Measurements from ENCODE around the gene CNPY1.

Gene CNPY1

GRCh38 chr7:155531681-155532080 lies 14.7 kb downstream of the CNPY1 start:
- H3K4me3 ChIP-seq (ENCODE audit: low read depth, low read length) = no peak overlapping the region
- DNase-seq (ENCODE audit: low read depth, low spot score) = no peak
- ChIA-PET POLR2A (no interaction called here), CTCF (interaction anchor here (1.0 kb wide), 1 partner anchor 67 kb away, joined by 3 read pairs; no protein-coding TSS in a partner anchor)
- no peak for TF ChIP-seq CTCF (IDR thresholded peaks at IDR 0.05; ENCODE audit: insufficient read depth, low read length, missing control alignments)

DNA sequence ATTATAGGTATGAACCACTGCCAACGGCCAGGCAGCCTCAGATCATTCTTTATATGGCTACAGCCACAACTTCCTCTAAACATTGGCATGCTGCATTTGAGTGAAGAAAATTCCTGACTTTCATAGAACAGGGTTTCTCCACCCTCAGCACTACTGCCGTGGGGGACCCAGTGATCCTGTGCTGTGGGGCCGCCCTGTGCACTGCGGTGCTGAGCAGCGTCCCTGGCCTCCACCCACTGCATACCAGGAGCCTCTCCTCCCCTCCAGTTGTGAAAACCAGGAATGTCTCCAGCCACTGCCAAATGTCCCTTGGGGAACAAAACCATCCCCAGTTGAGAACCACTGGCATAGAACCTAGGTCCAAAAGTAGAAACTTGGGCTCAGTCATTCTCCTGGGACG lies 15.8 kb downstream of the CNPY1 start:
- no peak overlapping the region for H3K4me3 ChIP-seq (ENCODE audit: low read depth, low read length)
- DNase-seq (ENCODE audit: low read depth, low spot score) = no peak
- no peak for TF ChIP-seq CTCF (IDR thresholded peaks at IDR 0.05; ENCODE audit: insufficient read depth, low read length, missing control alignments)
- CTCF ChIA-PET = interaction anchor here (1.0 kb wide), 1 partner anchor 68 kb away, joined by 3 read pairs; no protein-coding TSS in a partner anchor
- POLR2A ChIA-PET = no interaction called here

GRCh38 chr7:155529845-155530244 lies 16.5 kb downstream of the CNPY1 start:
- POLR2A ChIA-PET = no interaction called here
- DNase-seq (ENCODE audit: low read depth, low spot score) = no peak
- CTCF ChIA-PET = no interaction called here
- TF ChIP-seq CTCF (IDR thresholded peaks at IDR 0.05; ENCODE audit: insufficient read depth, low read length, missing control alignments) = no peak
- no peak overlapping the region for H3K4me3 ChIP-seq (ENCODE audit: low read depth, low read length)

DNA sequence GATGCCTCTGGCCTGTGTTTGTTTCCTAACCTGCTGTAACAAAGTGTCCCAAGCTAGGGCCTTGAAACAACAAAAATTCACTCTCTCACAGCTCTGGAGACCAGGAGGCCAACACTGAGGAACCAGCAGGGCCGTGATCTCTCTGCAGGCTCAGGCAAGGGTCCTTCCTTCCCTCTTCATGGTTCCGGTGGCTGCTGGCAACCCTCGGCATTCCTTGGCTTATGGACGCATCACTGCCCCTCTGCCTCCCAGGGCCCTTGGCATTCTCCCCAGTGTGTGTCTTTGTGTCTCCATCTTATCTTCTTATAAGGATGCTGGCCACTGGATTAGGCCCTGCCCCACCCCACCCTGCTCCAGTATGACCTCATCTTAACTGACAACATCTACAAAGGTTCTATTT lies 17.0 kb downstream of the CNPY1 start:
- ChIA-PET POLR2A (no interaction called here), CTCF (no interaction called here)
- H3K4me3 ChIP-seq (ENCODE audit: low read depth, low read length) = no peak overlapping the region
- TF ChIP-seq CTCF (IDR thresholded peaks at IDR 0.05; ENCODE audit: insufficient read depth, low read length, missing control alignments) = no peak
- no peak for DNase-seq (ENCODE audit: low read depth, low spot score)

DNA sequence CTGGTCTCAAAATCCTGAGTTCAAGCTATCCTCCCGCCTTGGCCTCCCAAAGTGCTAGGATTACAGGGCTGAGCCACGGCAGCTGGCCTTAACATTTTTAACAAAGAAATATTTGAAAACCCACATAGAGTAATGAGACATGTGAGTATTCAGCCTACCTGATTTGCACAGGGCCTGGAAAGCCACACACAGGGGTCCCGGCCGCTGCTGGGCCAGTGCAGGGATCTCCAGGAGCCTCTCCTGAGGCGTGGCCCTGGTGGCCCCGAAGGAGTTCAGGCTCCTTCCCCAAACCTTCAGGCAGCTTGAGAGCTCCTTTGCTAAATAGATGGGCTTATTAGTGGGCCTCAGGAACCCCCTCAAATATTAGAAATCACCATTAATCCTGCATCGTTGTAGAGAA lies 18.7 kb downstream of the CNPY1 start:
- TF ChIP-seq CTCF (IDR thresholded peaks at IDR 0.05; ENCODE audit: insufficient read depth, low read length, missing control alignments) = no peak
- POLR2A ChIA-PET = no interaction called here
- CTCF ChIA-PET = no interaction called here
- H3K4me3 ChIP-seq (ENCODE audit: low read depth, low read length) = no peak overlapping the region
- DNase-seq (ENCODE audit: low read depth, low spot score) = no peak

DNA sequence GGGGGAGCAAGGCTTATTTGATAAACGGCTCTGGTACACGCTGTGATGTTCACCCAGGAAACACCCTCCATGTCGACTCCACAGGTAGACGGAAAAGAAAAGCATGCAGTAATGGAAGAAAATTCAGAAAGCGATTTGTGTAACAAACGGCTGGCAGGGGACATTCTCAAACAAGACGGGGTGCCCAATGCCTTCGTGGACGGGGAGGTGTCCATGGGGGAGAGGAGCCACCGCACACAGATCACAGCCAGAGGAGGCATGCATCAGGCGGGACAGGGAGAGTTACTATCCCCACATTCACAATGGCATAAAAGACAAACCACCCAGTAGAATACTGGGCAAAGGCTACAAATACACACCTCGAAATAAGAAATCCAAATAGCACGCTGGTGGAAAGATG lies 20.1 kb downstream of the CNPY1 start:
- DNase-seq (ENCODE audit: low read depth, low spot score) = no peak
- ChIA-PET CTCF (interaction anchor here (1.4 kb wide), 1 partner anchor 599 kb away, joined by 5 read pairs; no protein-coding TSS in a partner anchor), POLR2A (no interaction called here)
- H3K4me3 ChIP-seq (ENCODE audit: low read depth, low read length) = no peak overlapping the region
- TF ChIP-seq CTCF (IDR thresholded peaks at IDR 0.05; ENCODE audit: insufficient read depth, low read length, missing control alignments) = no peak
